ENCODE data around the gene ABL1. TPM values are rescaled to one million over a fixed set of nuclear protein-coding genes. Genes with fewer than 3 reads are reported as not detected.
A peak's percentile ranks its signal among the peaks of the same experiment; 100 is the strongest.
"Not testable (repeated sequence)": the region's sequence is repeated elsewhere in the genome, so short reads cannot be mapped to it uniquely, and the experiment has no call there.

The ABL1 gene
- 33.3 TPM for total RNA-seq
- long read RNA-seq, partial matches to known transcripts = 6 of 7 reads
- long read RNA-seq, other reads (novel, unspliced or antisense) = 1 of 7 reads

- DNase-seq (peak; percentile 87), ATAC-seq (peak; percentile 89)
- intact Hi-C loops (cut with micrococcal nuclease) = no loop called here
These were observed at the start of gene ABL1 for GRCh38 chr9:130834371-130835336. Gene ABL1, plus strand, starts transcription at chr9:130835254. Its CDS starts 193 bp downstream, at chr9:130835447.

DNA sequence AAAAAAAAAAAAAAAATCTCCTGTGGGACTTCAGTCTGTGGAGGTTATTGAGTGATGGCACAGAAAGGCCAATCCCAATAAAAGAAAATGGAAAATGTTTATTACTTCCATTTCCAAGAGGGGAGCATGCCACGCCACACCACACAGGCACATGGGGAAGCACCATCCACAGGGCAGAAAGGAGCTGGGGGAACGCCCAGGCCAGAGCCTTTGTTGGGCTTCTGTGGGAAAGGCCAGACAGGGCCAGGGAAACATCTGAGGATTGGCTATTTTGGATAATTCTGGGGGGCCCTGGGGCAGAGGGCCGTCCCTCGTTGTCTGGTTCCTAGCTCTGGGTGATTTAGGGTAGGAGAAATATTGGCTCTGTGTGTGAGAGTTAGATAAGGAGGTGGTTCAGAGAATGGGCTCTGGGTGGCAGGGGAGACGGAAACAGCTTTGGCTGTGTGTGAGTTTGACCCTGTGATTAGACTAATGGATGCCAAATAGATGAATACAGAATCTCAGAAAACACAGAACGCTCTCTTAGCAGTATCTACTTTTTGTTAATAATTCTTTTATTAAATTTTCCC lies 49.0 kb upstream of the ABL1 start:
- intact Hi-C loops (cut with micrococcal nuclease) = no loop called here
- ATAC-seq (peak; percentile 46), DNase-seq (no peak)

DNA sequence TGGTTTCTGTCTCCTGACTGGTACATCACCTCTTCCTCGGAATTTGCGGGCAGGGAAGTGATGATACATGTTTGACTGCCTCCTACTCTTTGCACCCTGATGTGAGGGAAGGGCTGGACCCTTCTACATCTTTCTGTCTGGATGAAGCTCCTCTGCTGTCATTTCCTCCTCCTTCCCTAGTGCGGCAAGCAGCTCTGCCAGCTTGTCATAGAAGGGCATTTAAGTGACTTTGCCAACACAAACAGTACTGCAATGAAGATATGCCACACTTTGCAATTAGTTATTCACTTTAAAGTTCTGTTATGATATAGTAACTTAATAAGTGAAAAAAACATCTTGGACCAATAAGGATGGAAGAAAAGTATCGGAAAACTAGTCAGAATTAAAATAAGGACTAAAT lies 48.5 kb upstream of the ABL1 start:
- intact Hi-C loops (cut with micrococcal nuclease) = no loop called here
- ATAC-seq (no peak), DNase-seq (no peak)

DNA sequence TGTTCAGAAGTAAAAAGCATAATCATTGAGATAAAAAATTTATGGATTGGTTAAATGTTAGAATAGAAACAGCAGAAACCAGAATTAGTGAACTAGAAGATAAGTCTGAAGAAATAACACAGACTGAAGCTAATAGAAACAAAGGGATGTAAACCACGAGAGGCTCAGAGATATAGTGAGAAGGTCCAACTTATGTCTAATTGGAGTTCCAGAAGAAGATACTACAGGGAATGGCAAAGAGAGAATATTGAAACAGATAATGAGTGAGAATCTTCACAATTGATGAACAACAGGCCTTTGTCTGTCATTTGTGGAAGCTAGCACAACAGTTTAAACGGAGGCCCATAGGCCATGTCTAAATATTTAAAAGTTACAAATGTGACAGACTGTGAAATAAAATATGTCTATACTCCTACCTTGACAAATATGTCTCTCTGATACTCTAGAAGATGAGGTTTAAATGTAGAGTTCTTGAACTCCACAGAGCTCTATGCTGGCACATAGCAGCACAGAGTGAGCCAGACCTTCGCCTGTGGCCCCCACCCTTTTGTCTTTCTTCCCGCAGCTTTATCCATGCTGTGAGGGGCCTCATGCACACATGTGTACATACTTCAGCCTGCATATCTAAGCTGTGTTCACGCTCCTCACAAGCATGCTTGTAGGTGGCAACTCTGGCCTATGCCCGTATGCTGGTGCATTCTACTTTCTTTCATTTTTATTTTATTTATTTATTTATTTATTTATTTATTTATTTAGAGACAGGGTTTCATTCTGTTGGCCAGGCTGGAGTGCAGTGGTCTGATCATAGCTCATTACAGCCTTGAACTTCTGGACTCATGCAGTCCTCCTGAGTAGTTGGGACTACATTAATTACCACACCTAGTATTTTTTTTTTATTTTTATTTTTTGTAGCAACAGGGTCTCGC lies 45.0 kb upstream of the ABL1 start:
- intact Hi-C loops (cut with micrococcal nuclease) = no loop called here
- DNase-seq = no peak
- ATAC-seq = no peak

DNA sequence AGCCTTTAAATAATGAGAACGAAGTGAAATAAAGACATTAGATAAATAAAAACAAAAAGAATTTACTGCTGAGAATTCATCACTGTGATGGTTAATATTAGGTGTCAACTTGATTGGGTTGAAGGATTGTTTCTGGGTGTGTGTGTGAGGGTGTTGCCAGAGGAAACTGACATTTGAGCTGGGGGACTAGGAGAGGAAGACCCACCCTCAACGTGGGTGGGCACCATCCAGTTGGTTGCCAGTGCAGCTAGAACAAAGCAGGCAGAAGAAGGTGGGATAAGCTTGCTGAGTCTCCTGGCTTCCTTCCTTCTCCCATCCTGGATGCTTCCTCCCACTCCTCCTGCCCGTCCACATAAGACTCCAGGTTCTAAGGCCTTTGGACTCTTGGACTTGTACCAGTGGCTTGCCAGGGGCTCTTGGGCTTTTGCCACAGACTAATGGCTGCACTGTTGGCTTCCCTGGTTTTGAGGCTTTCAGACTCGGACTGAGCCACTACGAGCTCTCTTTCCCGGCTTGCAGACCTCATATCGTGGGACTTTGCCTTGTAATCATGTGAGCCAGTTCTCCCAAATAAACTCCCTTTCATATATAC lies 43.7 kb upstream of the ABL1 start:
- intact Hi-C loops (cut with micrococcal nuclease) = no loop called here
- DNase-seq = no peak
- ATAC-seq = no peak

GRCh38 chr9:130793589-130793988 lies 41.5 kb upstream of the ABL1 start:
- DNase-seq (no peak), ATAC-seq (no peak)
- intact Hi-C loops (cut with micrococcal nuclease) = no loop called here

GRCh38 chr9:130794021-130794420 lies 41.0 kb upstream of the ABL1 start:
- intact Hi-C loops (cut with micrococcal nuclease); ATAC-seq; DNase-seq: not testable (repeated sequence)

GRCh38 chr9:130794423-130794822 lies 40.6 kb upstream of the ABL1 start:
- intact Hi-C loops (cut with micrococcal nuclease); DNase-seq: not testable (repeated sequence)
- ATAC-seq = peak; percentile 59

DNA sequence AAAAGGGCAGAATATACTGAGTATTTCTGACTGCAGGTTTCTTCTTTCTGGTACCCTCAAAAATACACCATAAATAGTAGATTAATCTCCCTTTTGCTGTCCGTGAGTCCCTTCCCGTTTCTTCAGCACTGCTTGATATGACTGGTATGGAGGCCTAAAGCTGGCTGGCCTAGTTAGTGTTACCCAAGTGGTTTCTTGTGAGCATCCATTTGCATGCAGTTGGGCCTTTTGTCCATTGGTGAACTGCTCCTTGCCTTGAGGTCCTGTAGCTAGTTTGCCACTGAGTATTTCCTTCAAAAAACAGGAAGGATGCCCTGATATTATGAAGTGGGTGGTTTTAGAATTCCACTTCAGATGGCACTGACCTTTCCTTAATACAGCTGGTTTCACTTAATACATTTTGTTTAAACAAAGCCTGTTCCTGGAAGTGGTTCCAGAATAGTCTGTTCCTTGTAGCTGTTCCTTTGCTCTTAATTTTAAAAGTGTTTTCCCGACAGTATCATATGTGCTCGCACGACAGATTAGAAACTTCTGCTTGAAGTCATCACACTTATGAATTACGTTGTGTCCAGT lies 40.0 kb upstream of the ABL1 start:
- intact Hi-C loops (cut with micrococcal nuclease) = no loop called here
- DNase-seq (no peak), ATAC-seq (peak; percentile 51)

GRCh38 chr9:130803116-130803515 lies 31.9 kb upstream of the ABL1 start:
- intact Hi-C loops (cut with micrococcal nuclease); DNase-seq; ATAC-seq: not testable (repeated sequence)

GRCh38 chr9:130805510-130806326 lies 29.3 kb upstream of the ABL1 start:
- no peak for ATAC-seq
- intact Hi-C loops (cut with micrococcal nuclease) = no loop called here
- no peak for DNase-seq

- ATAC-seq (no peak), DNase-seq (no peak)
- intact Hi-C loops (cut with micrococcal nuclease) = no loop called here
These were observed 28.7 kb upstream of the ABL1 start for GRCh38 chr9:130806327-130806716.

GRCh38 chr9:130810609-130811136 lies 24.4 kb upstream of the ABL1 start:
- DNase-seq (no peak), ATAC-seq (no peak)
- intact Hi-C loops (cut with micrococcal nuclease) = no loop called here

- ATAC-seq = peak; percentile 43
- intact Hi-C loops (cut with micrococcal nuclease) = no loop called here
- no peak for DNase-seq
These were observed 19.7 kb upstream of the ABL1 start for GRCh38 chr9:130815242-130815808.

- intact Hi-C loops (cut with micrococcal nuclease) = no loop called here
- DNase-seq = no peak
- ATAC-seq = no peak
These were observed 17.1 kb upstream of the ABL1 start for GRCh38 chr9:130817914-130818313.

DNA sequence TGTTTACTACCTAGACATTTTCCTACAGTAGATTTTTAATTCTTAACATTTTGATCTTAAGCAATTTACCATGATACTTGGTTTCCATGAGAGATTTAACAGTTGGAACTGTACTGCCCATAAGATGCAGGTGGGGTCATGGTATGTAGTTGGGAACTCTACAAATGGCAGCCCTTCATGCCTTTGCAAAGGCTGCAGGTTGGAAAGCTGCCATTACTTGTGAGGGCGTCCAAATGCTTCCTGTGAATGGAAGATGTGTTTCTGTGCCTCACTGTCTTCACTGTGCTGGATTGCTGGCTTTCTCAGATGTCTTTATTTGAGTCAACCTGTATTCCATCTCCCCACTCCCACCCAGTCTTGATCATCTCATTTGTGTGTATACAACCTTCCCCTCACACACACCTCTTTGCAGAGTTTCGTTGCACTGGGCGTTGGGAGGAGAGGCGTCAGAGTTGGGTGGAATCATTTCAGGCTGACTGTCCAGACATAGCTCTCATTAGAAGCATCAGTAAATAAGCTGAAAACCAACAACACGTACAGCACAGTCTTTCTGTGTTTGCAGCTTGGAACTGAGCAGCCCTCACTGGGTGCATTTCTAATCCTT lies 14.8 kb upstream of the ABL1 start:
- DNase-seq (no peak), ATAC-seq (no peak)
- intact Hi-C loops (cut with micrococcal nuclease) = no loop called here

DNA sequence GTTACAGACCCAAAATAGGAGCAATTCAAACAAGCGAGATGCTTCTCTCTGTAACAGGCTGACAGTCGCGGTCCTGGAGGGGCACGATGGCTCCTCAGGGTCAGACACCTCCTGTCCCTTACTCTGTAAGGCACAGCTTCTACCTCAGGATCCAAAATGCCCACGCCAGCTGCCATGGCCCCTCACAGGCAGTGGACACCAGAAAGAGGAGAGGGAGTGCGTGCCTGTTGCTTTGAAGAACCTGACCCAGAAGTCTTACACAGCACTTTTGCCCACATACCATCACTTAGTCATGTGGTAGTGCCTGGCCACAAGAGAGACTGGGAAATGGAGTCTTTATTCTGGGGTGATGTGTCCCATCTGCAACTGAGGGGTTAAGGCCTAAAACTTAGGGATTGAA lies 11.6 kb upstream of the ABL1 start:
- intact Hi-C loops (cut with micrococcal nuclease) = no loop called here
- no peak for DNase-seq
- ATAC-seq = no peak

All from left ventricle myocardium superior (tissue), 1 donor.